Activated T-cell treated with anti-CD3 and anti-CD28 coated beads, Interleukin-2, amount 50 U/mL, for 24 hours (primary cell): ENCODE measurements around the gene ATP10A.
A peak's percentile ranks its signal among the peaks of the same experiment; 100 is the strongest.

Experiments used
- DNase-seq: peaks from one replicate; pipeline ENCODE4 v3.0.0-alpha.2; 2020
- H3K27ac Mint-ChIP-seq: 2 replicates; pipeline ENCODE4 v1.8.0; 2020; ENCODE audit warnings: mild to moderate bottlenecking, mixed read lengths
- H3K27me3 Mint-ChIP-seq: 2 replicates; pipeline ENCODE4 v1.8.0; 2020; ENCODE audit warnings: mixed read lengths
- H3K36me3 Mint-ChIP-seq: 2 replicates; pipeline ENCODE4 v1.8.0; 2020; ENCODE audit warnings: low read depth, mixed read lengths
- H3K4me1 Mint-ChIP-seq: 2 replicates; pipeline ENCODE4 v1.8.0; 2020; ENCODE audit warnings: low read depth, mixed read lengths
- H3K4me3 Mint-ChIP-seq: 2 replicates; pipeline ENCODE4 v1.8.0; 2020; ENCODE audit warnings: mild to moderate bottlenecking, moderate library complexity, mixed read lengths
- H3K9me3 Mint-ChIP-seq: 2 replicates; pipeline ENCODE4 v1.8.0; 2020; ENCODE audit warnings: mixed read lengths

ATP10A gene

DNA sequence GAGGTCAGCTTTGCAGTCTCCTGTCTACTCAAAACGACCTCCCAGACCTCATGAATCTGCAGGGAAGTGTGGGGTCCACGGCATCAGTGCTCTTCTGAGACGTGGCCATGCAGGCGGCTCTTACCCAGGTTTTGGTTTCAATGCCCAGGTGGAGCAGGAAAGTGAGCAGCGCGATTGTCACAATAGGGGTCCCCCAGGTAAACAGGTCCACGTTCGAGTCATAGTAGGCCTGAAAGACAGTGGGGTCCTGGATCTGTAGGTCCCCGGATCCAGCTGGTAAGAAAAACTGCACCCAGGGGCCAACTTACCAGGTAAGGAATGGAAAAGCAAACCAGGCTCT is 182.5 kb downstream of the ATP10A start:
- peaks cover 86% of the 10 kb centered on the region for H3K36me3 Mint-ChIP-seq

DNA sequence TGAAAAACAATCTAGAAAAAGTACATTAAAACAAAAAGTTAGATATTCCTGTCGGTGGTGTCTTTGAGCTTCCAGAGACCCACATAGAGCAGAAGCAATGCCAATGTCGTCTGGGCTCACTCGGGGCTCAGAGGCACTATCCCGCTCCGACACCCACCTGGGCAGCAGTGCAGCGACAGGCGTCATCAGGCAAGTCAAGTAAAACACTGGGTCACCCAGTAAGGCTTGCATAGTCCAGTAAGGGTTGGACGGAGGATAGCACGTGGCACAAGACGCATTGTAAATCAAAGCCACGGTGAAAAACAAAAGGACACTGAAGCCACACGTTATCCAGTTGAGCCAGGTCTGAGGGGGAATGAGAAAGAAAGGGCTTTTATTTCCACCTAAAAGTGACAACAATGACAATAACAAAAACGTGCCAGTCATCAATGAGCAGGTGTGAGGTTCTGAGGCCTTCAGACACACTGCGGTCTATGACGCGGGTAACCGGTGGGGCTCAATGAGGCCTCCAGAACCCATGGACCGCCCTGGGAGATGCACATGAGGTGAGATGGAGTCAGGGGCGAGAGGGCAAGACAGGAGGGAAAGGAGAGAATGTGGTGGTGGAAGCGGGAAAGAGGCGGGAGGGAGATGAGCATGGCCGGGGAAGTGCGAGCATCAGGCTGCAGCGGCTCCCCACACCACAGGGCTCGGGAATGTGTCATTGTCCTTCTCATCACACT is 183.0 kb downstream of the ATP10A start:
- Mint-ChIP-seq H3K27ac (peak overlapping the region; percentile 57), H3K4me1 (peaks cover 1% of the 10 kb centered on the region), H3K4me3 (no peak overlapping the region), H3K9me3 (no peaks in the 10 kb centered on the region), H3K36me3 (peaks cover 83% of the 10 kb centered on the region), H3K27me3 (no peaks in the 10 kb centered on the region)
- DNase-seq, result no peak

More for the DNA sequence above, 182.5 kb downstream of the ATP10A start:
- H3K9me3 Mint-ChIP-seq, result no peaks in the 10 kb centered on the region
- no peak overlapping the region for H3K27ac Mint-ChIP-seq
- H3K27me3 Mint-ChIP-seq, result no peaks in the 10 kb centered on the region
- H3K4me1 Mint-ChIP-seq, result peaks cover 4% of the 10 kb centered on the region
- H3K4me3 Mint-ChIP-seq, result no peak overlapping the region
- no peak for DNase-seq

DNA sequence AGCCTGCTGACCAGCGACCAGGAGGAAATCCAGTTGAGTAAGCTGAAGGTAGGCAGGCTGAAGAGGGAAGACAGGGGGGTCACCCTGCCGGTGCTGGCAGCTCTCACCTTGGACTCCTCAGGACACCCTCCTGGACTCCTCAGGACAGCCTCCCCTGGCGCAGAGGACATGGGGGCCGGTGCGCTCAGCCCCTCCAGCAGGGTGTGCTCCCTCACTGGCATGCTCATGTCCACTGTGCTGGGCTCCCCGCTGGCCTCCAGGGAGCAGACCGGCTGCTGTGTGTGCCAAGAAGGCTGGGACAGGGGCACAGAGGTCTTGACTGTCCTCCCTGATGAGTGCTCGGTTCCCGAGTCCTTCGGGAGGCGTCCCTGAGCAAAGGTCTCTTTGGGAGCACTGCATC is 183.6 kb downstream of the ATP10A start:
- H3K4me1 Mint-ChIP-seq, result no peaks in the 10 kb centered on the region
- no peaks in the 10 kb centered on the region for H3K9me3 Mint-ChIP-seq
- no peaks in the 10 kb centered on the region for H3K27me3 Mint-ChIP-seq
- no peak overlapping the region for H3K4me3 Mint-ChIP-seq
- no peak overlapping the region for H3K27ac Mint-ChIP-seq
- DNase-seq, result no peak
- peaks cover 76% of the 10 kb centered on the region for H3K36me3 Mint-ChIP-seq

DNA sequence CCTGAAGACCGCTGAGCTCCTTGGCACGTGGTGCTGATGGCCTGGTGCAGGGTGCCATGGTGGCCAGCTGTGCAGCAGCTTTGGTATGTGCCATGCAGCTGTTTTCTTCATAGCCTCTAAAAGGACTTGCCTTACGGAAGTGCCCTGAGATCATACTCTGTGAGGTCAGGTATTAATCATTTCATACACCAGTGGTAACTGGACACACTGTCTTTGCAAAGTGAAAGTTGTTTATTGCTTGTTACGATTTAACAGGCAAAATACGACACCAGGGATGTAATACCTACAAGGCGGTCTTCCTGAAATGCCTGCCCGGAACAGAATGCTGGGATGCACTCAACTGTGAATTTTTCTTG is 184.6 kb downstream of the ATP10A start:
- Mint-ChIP-seq H3K27ac (peak overlapping the region; percentile 7), H3K4me1 (no peaks in the 10 kb centered on the region), H3K27me3 (no peaks in the 10 kb centered on the region), H3K4me3 (no peak overlapping the region), H3K9me3 (no peaks in the 10 kb centered on the region), H3K36me3 (peaks cover 66% of the 10 kb centered on the region)
- DNase-seq, result no peak

DNA sequence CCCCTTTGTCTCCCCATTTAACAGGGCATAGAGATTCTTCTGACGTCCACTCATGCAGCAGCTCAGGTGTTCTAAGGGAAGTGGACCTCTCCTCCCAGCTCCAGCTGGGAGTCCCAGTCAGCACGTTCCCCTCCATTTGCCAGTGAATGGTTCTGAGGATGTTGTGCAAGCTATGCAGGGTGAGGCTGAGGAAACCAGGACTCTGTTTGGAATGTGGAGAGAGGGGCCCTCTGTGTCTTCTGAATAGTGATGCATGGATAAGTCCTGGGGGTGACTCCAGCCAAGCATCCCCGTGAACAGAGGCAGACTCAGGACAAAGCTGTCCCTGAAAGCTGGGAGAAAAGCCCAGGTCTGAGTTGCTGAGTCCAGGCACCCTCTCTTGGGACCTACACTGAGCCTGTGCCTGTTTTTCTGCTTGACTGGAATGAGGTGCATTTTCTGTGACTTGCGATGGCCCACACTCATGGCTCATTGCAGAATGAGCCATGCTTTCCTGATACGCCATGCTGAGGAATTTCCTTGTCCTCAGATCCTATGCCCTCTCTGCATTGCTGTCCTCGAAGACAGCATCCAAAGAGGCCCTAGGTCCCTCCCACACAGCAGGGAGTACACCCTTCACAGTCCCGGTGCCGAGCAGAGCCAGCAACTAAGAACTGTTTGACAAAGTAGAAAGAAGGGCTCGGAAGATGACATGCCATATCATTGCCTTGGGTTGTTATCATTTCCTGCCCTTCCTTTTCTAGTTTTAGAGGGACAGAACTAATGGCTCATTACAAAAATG is 185.2 kb downstream of the ATP10A start:
- DNase-seq, result no peak
- no peak overlapping the region for H3K27ac Mint-ChIP-seq
- no peak overlapping the region for H3K4me3 Mint-ChIP-seq
- peaks cover 60% of the 10 kb centered on the region for H3K36me3 Mint-ChIP-seq
- no peaks in the 10 kb centered on the region for H3K4me1 Mint-ChIP-seq
- no peaks in the 10 kb centered on the region for H3K9me3 Mint-ChIP-seq
- no peaks in the 10 kb centered on the region for H3K27me3 Mint-ChIP-seq

DNA sequence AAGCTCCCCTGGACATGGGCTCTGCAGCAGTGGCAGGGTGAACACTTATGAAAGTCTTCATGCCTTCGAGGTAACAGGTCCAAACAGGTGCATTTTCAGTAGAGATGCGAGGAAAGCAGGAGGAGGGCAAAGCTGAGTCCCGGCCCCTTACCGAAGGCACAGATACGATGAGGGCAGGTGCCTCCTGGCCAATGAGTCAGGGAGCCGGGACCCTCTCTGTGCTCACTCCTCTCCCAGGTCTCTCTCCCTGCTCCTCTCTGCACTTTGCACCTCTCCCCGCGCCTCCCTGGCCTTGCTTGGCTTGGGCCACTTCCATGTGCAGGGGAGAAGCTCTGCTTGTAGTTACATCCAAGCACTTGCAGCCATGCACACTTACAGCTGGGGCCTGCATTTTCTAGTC is 187.1 kb downstream of the ATP10A start:
- Mint-ChIP-seq H3K27ac (no peak overlapping the region), H3K36me3 (peaks cover 44% of the 10 kb centered on the region), H3K4me3 (no peak overlapping the region), H3K27me3 (peaks cover 14% of the 10 kb centered on the region), H3K9me3 (peaks cover 4% of the 10 kb centered on the region), H3K4me1 (peaks cover 6% of the 10 kb centered on the region)
- no peak for DNase-seq

DNA sequence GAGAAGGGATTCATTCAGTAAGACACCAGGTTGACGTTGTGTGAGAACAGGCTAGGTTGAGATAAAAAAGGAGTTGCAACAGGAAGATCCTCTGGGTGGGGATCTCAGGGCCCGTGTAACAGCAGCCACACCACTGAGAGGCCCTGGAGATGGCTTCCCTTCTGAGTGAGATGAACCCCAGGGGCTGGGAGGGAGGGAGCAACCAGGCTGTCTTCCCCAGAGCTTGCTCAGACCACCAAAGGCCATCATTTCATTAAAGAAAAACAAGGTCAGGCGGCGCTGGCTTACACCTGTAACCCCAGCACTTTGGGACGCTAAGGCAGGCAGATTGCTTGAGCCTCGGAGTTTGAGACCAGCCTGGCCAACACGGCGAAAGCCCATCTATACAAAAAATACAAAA is 187.7 kb downstream of the ATP10A start:
- H3K9me3 Mint-ChIP-seq, result peaks cover 4% of the 10 kb centered on the region
- H3K27me3 Mint-ChIP-seq, result peaks cover 21% of the 10 kb centered on the region
- H3K27ac Mint-ChIP-seq, result no peak overlapping the region
- DNase-seq, result no peak
- H3K36me3 Mint-ChIP-seq, result peaks cover 37% of the 10 kb centered on the region
- no peak overlapping the region for H3K4me3 Mint-ChIP-seq
- H3K4me1 Mint-ChIP-seq, result peaks cover 11% of the 10 kb centered on the region

DNA sequence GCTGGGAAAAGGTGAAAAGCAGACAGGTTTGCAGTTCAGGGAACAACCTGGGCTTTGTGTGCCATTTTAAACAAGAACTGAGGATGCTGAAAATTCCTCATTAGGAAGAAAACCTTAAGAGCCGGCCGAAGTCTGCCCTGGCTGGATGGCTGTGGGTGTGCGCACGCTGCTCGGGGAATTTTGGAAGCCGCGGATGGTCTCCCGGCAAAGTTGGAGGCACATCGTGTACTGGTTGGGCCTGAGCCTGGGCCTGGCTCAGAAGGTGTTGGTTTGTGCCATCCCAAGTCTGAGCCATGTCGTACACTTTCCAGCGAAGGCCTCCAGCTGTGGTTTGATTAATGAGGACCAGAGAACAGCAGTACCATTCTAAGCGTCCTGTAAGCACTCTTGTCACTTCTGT is 188.2 kb downstream of the ATP10A start:
- Mint-ChIP-seq H3K27me3 (peaks cover 26% of the 10 kb centered on the region), H3K9me3 (peaks cover 4% of the 10 kb centered on the region), H3K4me1 (peaks cover 16% of the 10 kb centered on the region)

DNA sequence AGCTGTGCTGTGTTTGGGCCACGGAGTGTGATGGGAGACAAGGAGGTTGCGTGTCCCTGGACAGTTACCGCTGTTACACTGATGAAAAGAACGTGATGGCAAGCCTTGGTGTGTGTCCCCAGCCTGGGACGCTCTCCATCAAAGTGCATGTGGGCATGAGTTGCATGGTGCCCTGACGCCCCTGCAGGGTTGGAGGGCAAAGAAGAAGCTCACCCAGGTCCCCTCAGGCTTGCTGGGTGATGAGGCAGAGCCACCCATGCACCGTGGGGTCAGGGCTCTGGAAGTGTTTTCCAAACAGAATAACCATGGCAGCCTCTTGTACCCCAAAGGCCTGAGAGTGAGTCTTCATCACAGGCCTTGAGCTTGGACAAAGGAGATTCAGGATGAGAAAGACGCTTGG is 189.2 kb downstream of the ATP10A start:
- DNase-seq, result no peak
- Mint-ChIP-seq H3K4me1 (peaks cover 16% of the 10 kb centered on the region), H3K36me3 (peaks cover 24% of the 10 kb centered on the region), H3K27ac (no peak overlapping the region), H3K4me3 (no peak overlapping the region), H3K27me3 (peaks cover 33% of the 10 kb centered on the region), H3K9me3 (peaks cover 4% of the 10 kb centered on the region)

More for the DNA sequence above, 188.2 kb downstream of the ATP10A start:
- H3K27ac Mint-ChIP-seq, result no peak overlapping the region
- peaks cover 32% of the 10 kb centered on the region for H3K36me3 Mint-ChIP-seq
- H3K4me3 Mint-ChIP-seq, result no peak overlapping the region
- DNase-seq, result no peak

DNA sequence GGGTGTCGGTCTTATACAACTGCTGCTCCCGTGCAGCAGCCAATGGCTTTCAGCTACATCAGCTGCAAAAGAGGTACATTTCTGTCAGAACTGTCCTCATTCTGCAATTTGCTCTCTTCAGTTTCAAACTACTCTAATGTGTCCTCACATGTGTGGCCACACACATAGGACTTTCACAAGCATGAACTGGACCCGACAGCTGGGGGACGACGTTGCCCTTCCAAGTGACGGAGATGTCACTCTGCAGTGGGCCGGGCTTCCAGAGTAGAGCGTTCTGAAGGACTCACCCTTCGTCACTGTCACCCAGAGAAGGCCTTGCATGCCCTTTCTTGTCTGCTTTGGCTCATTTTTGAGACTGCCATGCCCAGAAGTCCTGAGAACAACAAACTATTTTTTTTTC is 189.8 kb downstream of the ATP10A start:
- peaks cover 39% of the 10 kb centered on the region for H3K27me3 Mint-ChIP-seq
- no peak overlapping the region for H3K4me3 Mint-ChIP-seq
- no peak for DNase-seq
- H3K4me1 Mint-ChIP-seq, result peaks cover 16% of the 10 kb centered on the region
- no peak overlapping the region for H3K27ac Mint-ChIP-seq
- peaks cover 18% of the 10 kb centered on the region for H3K36me3 Mint-ChIP-seq
- H3K9me3 Mint-ChIP-seq, result peaks cover 4% of the 10 kb centered on the region

DNA sequence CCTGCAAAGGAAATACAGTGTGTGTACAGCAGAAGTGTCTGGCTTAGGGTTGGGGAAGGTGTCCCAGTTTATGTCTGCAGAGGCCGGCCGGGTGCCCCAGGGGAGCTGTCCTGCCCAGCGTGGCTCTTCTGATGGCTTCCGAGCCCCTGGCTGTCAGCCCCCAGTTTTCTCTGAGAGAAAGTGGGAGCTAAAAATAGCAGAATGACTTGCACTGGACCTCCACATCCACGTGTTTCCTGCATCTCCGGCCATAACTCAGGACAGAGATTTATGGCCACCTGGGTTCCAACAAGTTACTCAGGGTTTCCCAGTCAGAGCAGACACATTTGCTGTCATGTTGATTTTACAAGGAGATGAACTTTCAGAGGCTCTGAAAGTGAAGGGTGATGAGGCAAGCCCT is 192.0 kb downstream of the ATP10A start:
- Mint-ChIP-seq H3K4me3 (no peak overlapping the region), H3K36me3 (no peaks in the 10 kb centered on the region), H3K9me3 (peaks cover 4% of the 10 kb centered on the region), H3K4me1 (peaks cover 16% of the 10 kb centered on the region), H3K27me3 (peaks cover 59% of the 10 kb centered on the region), H3K27ac (no peak overlapping the region)
- no peak for DNase-seq

DNA sequence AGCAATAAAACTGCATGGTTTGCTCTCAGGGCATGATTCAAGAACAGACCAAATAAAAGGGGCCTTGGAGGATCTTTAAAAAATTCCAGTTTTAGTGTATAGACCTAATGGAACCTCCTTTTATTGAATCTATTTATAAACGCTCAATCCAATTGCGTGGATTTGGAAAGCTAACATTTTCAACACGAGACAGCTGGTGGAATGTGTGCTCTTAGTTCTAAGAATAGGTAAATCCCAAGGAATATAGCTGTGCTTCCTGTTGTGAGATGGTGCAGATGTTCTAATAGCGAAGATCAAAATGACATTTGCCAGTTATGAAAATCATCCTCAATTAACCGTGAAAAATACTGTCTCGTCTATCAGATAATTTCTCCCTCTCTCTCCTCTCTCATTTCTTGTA is 192.5 kb downstream of the ATP10A start:
- Mint-ChIP-seq H3K4me3 (no peak overlapping the region), H3K36me3 (no peaks in the 10 kb centered on the region), H3K27me3 (peaks cover 64% of the 10 kb centered on the region), H3K4me1 (peaks cover 16% of the 10 kb centered on the region), H3K27ac (no peak overlapping the region), H3K9me3 (peaks cover 4% of the 10 kb centered on the region)
- DNase-seq, result no peak

DNA sequence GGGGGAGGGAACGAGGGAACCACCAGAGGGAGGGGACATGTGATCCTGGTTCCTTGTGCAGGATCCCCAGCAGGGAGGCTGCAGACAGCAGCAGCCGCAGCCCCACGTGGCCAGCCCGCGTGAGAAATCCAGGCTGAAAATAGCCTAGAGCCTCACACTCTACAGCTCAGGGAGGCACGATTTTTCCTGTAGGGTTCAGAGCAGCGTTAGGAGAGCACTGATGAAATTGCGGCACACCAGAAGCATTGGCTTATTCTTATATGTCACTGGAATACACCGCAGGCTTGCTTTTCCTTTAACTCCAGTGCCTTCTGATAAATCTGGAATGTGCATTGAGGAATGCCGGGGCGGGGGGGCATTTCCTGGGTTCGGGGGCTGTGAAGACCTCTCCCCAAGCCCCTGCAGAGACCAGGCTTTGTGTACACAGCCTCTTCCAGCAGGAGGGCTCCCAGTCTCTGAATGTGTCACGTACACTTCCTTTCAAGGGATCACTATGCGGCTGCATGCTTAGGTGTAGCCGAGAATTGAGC is 193.0 kb downstream of the ATP10A start:
- Mint-ChIP-seq H3K27me3 (peaks cover 69% of the 10 kb centered on the region), H3K9me3 (peaks cover 4% of the 10 kb centered on the region), H3K27ac (no peak overlapping the region), H3K4me1 (peaks cover 16% of the 10 kb centered on the region), H3K4me3 (no peak overlapping the region), H3K36me3 (no peaks in the 10 kb centered on the region)
- DNase-seq, result no peak

DNA sequence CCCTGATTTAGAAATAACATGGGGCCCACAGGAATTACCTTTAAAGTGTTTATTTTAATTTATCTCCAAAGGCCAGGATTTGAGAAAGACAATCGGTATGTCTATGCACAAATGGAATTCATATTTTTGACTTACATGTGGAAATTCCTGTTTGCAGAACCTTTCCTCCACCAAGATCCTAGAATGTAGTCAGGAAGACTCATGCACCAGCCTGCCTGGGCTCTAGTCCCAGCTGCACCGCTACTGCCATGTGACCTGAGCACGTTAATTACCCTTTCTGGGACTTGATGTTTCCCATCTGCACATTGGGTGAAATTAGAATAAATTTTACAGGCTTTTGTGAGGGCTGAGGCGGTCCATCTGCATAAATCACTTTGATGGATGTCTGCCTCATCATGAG is 194.2 kb downstream of the ATP10A start:
- Mint-ChIP-seq H3K36me3 (no peaks in the 10 kb centered on the region), H3K4me1 (peaks cover 16% of the 10 kb centered on the region), H3K27me3 (peaks cover 71% of the 10 kb centered on the region), H3K9me3 (peaks cover 4% of the 10 kb centered on the region), H3K4me3 (no peak overlapping the region), H3K27ac (no peak overlapping the region)
- no peak for DNase-seq

DNA sequence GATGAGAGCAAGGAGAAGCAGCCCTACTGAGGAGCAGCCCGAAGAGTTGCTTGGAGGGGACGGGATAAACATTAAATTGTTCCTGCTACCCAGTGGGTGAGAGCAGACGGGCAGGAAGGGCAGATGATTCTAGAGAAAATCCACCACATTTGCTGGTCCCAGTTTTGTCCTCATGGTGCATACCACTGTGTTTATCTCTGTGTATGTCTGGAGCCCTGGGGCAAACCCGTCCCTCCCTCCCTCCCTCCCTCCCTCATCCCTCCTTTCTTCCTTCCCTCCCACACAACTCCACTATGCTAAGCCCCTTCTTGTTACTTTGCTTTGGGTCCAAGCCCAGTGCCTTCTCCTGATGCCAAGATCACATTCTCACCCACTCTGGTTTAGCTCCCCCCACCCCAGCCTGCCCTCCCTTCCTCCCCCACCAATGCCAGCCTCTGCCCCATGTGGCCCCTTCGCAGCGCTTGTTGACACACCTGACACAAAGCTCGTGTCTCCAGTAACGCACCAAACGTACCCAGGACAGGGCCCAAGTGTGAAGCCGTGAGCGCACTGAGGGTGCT is 194.8 kb downstream of the ATP10A start:
- Mint-ChIP-seq H3K36me3 (no peaks in the 10 kb centered on the region), H3K27ac (no peak overlapping the region), H3K27me3 (peaks cover 71% of the 10 kb centered on the region), H3K9me3 (peaks cover 4% of the 10 kb centered on the region), H3K4me1 (peaks cover 16% of the 10 kb centered on the region), H3K4me3 (no peak overlapping the region)
- DNase-seq, result no peak
